GM18867 (cell line): ENCODE measurements around the gene LIMS3.
A peak's percentile ranks its signal among the peaks of the same experiment; 100 is the strongest.
"Not testable (repeated sequence)": the region's sequence is repeated elsewhere in the genome, so short reads cannot be mapped to it uniquely, and the experiment has no call there.

Experiments
- ATAC-seq: cut with Tn5 transposase; IDR thresholded peaks from one replicate; pipeline ENCODE4 v1.9.1; 2021; ENCODE audit warnings: mild to moderate bottlenecking, moderate library complexity; ENCODE audit not compliant: unreplicated experiment

LIMS3 gene

DNA sequence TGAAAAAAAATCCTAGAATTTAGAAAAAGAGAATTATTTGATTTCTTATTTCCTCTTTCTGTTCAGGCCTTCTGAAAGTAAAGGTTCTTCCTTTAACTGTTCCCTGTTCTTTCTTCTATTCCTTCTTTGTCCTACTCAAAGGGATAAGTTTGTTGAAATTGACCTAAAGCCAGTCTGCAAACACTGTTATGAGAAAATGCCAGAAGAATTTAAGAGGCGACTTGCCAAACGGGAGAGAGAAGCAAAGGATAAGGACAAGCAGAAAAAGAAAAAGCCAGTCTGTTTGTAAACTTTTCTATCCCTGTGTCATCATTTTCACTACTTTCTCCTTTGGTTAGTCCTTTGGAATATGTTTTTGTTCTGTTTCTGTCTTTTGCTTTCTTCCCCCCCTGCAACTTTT lies 26.0 kb downstream of the LIMS3 start:
- not testable (repeated sequence) for ATAC-seq

DNA sequence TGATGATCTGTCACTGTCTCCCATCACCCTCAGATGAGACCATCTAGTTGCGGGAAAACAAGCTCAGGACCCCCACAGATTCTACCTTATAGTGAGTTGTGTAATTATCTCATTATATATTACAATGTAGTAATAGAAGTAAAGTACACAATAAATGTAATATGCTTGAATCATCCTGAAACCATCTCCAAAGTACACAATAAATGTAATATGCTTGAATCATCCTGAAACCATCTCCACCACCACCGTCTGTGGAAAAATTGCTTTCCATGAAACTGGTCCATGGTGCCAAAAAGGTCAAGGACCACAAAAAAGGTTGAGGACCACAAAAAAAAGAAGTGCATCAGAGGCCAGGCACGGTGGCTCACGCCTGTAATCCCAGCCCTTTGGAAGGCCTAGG lies 29.3 kb downstream of the LIMS3 start:
- not testable (repeated sequence) for ATAC-seq

DNA sequence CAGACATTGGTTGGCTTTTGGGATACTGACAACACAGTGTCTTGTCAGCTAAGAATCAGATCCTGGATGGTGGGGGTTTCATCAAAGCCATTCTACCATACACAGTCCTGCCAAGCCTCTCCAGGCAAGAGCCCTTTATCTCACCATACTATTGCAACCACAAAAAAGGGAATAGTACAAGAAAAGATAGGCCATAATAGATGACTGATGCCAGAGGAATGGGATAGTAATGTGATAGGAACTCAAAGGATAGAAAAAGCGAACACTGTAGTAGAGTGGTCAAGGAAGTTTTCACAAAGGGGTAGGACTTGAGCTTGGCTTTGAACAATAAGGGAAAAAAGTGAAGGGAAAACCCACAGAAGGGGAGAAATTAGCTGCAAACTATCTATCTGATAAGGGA lies 30.7 kb downstream of the LIMS3 start:
- ATAC-seq, result not testable (repeated sequence)

DNA sequence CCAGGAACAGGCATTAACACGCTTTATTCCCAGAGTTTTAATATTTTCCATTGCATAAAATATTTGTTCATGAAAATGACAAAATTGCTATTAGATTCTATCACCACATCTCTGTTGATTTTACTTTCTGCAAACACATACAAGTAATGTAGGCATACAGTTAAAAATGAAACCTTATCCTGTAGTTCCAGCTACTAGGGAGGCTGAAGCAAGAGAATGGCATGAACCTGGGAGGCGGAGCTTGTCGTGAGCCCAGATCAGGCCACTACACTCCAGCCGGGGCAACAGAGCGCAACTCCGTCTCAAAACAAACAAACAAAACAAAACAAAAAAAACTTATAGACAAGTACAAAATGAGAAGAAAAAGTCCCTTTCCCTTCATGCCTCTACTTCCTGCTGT lies 38.0 kb downstream of the LIMS3 start:
- ATAC-seq, result not testable (repeated sequence)

DNA sequence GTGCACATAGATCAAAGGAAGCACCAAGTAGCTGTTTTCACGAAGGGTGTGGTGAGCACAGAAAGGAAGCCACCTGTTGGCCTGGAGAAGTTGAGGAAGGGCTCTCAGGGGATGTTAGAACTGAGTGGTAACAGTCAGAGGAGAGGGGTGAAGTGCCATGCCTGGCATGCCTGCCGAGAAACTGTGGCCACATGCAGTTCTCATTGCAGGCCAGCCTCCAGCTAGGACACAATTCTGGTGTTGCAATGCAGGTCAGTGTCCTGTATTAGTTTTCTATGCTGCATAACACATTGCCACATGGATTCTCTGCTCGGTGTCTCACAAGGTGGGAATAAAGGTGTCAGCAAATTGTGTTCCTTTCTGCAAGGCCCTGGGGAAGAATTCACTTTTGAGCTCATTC lies 46.9 kb downstream of the LIMS3 start:
- not testable (repeated sequence) for ATAC-seq

DNA sequence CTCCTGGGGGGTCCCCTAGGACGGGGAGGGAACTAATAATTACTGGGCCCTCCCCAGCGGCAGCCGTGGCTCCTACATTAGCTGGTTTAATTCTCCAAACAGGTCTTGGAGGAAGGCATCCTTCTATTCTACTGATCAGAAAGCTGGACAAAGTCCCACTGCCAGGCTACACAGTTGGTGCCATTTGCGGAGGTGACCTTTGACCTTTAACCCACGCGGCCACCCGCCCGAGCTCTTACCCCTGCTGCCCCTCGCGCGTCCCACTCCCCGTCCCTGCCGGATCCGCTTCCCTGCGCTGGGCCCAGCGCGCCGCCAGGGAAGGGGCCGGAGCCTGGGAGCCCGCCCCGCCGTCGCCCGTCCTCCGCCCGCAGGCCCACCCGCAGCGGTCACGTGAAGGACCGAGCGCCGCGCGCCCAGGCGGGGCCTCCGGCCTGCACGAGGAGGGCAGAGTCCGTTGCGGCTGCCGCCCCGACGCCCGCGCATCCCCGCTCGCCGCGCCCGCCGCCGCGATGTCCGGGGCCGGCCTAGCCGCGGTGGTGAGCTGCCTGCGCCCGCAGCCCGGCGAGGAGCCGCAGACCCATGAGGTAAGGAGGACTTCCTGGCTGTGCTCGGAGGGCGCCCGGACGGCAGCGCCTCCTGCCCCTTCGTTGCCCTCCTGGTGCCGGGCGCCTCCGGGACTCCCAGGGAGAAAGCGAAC lies 48.9 kb downstream of the LIMS3 start:
- not testable (repeated sequence) for ATAC-seq

DNA sequence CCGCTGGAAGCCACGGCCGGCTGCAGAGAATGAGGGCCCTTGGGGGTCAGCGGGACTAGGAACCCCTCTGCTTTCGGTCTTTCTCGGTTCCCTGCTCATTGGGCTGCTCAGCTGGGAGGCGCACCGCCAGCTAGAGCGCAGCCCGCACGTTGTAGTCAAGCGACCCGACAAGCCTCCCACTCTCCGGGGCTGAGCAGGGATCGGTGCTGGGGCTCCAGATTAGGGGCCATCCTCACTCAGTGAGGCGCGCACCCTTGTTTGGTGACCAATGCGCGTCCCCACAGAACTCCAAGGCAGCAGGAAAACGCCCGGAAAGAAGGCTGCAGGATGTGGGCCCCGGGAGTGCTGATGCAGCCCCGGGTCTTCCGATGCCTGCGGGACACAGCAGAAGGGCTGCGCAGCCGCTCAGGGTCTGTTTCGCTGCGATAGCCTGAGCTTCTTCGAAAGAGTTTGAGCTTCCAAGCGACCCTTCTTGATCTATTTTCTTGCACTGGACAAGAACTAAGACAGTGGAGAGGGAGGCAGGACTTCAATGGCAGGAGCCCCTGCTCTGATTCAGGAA lies 49.6 kb downstream of the LIMS3 start:
- not testable (repeated sequence) for ATAC-seq

DNA sequence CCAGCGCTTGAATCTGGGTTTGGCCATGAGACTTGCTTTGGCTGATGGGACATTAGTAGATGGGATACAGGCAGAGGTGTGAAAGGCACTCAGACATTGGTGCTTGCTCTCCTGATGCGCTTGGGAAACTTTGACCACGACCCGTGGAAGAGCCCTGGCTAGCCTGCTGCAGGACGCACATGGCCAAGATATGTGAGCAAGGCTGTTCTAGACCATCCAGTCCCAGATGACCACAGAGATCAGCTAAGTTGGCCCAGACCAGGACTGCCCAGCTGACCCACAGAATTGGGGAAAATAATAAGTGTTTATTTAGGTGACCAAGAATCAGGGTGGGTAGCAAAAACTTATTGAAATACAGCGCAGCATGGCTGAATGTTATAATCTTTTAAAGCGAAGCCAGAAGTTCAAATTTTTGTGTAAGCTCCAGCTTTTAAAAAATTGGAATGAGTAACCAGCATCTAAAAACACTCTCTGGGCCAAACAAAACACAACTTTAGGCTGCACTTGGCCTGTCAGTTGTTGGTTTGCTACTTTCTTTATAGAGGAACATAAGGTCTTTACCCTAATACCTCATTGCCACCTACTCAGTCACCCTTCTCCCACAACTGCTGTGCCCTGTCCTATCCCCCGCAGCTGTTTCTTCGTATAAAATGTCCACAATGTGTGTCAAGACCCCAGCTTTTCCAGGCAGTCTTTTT lies 51.8 kb downstream of the LIMS3 start:
- not testable (repeated sequence) for ATAC-seq

DNA sequence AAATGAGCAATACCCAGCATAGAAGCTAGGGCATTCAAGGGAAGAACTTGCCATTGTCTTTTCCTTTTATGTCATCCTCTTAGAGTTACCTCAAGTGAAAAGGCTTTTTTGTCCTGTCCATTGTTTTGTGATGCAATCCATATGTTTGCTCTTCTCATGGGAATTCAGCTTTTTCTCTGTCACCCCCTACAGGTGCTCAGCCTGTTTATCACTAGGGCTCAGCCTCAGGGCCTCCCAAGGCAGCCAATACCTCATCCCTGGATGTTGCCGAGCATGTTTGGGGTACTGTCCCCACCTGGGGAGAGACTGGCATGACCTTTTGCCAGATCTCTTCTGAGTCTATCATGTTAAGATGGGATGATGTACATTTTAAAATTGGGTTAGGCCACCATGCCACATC lies 65.5 kb downstream of the LIMS3 start:
- ATAC-seq, result not testable (repeated sequence)

DNA sequence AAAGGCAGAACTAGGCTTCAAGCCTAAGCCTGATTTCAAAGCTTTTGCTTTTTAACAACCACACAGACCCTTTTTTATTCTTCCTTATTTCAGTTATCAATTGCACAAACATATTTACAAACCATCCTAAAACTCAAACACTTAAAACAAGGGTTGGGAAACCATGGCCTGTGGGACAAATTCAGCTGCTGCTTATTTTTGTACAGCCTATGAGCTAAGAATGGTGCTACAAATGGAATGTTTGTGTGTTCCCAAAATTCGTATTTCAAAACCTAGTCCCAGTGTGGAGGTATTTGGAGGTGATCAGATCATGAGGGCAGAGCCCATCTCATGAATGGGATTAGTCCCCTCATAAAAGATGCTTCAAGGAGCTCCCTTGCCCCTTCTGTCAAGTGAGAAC lies 67.0 kb downstream of the LIMS3 start:
- not testable (repeated sequence) for ATAC-seq

DNA sequence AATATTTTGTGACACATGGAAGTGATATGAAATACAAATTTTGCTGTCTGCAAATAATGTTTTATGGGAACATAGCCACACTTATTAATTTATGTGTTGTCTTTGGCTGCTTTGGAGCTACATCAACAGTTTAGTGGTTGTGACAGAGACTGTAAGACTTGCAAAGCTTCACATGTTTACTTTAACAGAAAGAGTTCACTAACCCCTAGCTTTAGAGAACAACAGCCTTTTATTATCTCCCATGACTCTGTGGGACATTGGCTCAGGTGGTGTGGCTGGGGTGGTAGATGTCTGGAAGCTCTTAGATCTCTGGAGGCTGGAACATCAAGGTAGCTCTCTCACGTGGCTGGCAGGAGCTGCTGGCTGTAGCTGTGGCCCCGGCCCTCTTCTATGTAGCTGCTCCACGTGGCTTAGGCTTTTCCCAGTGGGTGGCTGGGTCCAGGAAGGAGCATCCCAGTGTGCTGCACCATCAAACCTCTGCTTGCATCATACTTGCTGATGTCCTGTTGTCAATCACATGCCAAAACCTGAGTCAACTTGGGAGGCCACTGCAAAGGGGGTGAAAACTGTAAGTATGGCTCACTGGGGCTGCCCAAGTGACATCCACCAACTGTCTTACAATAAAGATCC lies 67.7 kb downstream of the LIMS3 start:
- ATAC-seq, result not testable (repeated sequence)

DNA sequence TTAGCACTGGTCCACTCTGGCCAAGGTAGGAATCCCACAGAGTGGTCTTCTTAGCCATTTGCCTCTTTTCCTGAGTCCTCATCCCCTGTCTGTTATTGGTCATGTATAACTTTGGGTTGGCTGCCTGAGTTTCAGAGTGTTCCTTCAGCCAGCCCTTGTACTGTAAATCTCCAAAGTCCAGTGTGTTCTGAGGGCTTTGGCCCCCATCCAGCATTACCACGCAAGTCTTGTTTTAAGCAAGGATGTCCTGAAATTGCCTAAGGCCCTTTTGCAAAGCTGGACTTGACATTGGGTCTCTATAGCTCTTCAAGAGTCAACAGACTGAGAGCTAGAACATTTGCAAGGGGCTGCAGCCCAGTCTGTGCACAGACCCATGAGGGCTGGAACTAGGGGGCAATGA lies 68.4 kb downstream of the LIMS3 start:
- ATAC-seq, result not testable (repeated sequence)

DNA sequence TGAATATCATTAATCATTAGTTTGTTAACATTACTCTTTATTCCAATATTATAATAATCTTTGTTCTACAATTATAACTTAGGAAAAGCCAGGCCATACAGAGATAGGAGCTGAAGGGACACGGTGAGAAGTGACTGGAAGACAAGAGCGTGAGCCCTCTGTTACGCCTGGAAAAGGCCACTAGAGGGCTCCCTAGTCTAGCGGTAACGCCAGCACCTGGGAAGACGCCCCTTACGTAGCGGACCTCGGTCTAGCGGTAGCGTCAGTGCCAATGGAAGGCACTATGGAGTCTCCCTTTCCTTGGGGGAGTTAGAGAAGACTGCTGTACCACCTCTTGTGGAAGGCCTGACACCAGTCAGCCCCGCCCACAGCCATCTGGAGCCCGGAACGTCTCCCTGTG lies 71.4 kb downstream of the LIMS3 start:
- peak; percentile 86 for ATAC-seq

DNA sequence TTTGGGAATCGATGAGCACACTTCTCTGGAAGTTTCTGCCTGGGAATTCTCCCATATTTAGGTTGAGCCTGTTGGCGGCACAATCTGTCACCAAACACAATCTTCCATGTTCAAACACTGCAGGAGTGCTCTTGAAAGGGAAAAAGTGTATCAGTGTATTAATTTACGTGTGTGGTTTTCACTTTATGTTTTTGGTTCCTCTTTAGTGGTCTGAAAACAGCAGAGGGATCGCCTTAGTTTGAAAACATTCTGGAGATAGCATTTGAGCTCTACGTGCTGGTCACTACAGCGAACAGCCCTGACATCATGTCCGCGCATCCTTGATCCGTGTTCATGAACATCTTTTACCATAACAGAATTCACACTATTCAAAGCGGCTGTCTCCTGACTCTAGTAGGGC lies 73.2 kb downstream of the LIMS3 start:
- ATAC-seq, result not testable (repeated sequence)
